SIG-M5 treated with dmso at 0.1 percent for 504 hours (cell line): ENCODE measurements around the gene CDS2.
A peak's percentile ranks its signal among the peaks of the same experiment; 100 is the strongest.

Source experiments
- DNase-seq: peaks from one replicate; lab custom pipeline; 2025; ENCODE audit not compliant: unreplicated experiment; lab: John Stamatoyannopoulos, UW

Gene CDS2

DNA sequence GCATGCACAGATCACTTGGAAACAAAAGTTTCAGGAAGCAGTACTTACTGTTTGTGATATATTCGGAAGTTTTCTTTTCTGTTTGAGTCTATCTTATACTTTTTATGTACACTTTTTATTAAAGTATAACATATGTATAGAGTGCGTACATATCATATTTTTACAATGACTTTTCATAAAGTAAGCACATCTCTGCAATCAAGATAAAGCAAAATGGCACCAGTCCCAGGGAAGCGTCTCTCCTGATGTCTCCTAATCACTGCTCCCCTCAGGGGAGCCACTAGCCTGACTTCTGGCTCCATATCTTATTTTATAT is 26.3 kb downstream of the CDS2 start:
- DNase-seq: no peak

DNA sequence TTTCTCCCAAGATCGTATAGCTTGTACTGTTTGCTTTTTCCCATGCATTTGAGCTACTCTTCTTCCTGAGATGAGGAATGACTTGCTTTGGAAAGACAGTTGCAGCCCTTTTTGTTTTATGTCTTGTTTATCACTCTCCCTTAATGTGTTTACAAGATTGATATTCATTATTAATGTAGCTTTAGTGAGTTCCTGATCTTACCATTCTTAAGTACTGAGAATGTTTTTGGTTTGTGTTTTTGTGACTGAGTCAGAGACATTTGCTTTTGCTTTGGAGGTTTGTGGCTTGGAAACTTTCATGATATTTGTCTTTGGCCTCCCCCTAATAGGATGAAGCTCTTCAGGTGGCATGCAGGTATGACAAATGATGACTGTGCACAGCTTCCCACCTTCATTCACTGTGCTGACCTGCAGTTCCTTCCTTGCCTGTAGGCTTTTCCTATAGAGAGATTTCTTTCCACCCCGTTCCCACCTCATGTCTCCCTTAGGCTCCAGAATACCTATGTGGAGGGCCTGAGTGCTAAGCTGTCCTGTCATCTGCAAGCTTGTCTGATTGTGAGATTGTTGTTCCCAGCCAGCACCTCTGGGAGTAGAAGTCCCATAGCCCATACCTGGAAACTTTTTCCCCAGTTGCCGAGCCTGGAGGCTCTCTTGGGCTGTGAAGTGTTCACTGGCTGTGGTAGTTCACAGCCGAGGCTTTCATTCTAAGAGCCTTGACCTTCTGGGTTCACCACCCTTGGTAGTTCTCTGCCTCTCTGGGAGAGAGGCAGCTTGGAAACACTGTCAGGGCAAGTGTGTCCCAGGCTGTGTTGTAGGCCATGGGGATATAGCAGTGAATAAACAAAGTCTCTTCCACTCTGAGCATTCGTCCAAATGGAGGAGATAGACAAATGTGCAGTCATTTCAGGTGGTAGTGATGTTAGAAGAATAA is 27.1 kb downstream of the CDS2 start:
- no peak for DNase-seq

DNA sequence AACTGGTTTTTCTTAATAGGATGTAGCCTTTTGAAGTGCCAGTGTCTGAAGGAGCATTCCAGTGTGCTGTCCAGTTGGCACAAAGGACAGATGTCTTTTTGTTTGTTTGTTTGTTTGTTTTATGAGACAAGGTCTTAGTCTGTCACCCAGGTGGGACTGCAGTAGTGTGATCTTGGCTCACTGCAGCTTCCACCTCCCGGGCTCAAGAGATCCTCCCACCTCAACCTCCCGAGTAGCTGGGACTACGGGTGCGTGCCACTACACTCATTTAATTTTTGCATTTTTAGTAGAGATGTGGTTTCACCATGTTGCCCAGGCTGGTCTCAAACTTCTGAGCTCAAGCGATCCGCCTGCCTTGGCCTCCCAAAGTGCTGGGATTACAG is 27.7 kb downstream of the CDS2 start:
- no peak for DNase-seq

DNA sequence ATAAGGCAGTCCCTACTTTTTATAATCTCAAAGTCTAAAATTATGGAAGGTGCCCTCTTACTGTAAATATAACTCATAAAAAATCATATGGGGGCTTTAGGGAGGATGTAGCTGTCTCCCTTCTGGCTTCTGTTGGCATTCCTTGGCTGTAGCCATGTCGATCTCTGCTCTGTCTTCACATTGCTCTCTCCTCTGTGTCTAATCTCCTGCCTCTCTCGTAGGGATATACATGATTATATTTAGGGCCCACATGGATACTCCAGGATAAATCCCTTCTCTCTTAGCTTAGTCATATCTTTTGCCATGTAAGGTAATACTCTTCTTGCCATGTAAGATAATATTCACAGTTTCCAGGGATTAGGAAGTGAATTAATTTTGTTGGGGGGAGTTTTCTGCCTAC is 28.6 kb downstream of the CDS2 start:
- no peak for DNase-seq

DNA sequence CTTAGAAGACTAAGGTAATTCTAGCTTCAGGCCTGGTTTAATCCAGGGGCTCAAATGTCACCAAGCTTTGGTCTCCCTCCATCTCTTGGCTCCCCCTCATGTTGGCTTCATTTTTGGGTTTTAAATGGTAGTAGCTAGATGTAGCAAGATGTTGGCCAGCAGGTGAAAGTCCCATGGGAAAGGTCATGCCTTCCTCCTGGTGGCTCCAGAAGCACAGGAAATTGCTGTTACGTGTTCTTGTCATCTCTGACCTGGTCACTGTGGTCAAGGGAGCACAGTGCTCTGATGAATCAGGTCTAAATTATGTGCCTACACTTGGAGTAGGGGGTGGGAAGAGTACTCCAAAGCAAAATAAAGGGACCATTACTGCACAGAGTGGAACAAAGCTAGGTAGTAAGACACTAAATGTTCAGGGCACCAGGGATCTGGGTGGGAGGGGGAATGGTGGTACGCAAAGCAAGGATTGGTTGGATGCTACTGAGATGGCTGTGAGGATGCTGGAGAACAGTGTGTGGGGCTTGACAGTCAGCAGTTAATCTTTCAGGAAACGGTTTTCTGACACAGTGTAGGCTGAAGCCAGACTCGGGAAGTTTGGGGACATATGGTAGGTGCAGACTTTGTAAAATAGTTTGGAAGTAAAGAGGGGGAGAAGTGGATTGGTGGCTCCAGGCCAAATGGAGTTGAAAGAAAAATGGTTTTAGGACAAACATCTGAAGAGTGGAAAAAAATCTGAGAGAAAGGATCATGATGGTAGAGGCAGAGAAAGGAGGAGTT is 30.1 kb downstream of the CDS2 start:
- no peak for DNase-seq

DNA sequence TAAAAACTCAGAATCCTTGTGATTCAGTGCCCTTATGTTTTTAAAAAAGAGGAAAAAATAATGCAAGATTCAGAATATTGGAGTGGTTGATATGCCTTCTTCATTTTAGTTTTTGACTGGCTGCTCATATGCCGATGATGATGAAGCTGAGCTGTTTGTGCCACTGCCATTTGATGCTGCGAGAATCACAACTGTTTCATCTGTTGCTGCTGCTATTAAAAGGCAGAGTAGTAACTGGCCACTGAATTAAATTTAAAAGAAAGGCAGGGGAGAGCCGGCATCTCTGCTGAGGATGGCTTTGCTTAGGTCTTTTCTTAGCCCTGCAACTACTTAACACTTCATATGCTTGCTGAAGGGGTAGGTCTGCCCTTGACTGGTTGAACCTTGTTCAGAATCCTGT is 33.1 kb downstream of the CDS2 start:
- DNase-seq: no peak

DNA sequence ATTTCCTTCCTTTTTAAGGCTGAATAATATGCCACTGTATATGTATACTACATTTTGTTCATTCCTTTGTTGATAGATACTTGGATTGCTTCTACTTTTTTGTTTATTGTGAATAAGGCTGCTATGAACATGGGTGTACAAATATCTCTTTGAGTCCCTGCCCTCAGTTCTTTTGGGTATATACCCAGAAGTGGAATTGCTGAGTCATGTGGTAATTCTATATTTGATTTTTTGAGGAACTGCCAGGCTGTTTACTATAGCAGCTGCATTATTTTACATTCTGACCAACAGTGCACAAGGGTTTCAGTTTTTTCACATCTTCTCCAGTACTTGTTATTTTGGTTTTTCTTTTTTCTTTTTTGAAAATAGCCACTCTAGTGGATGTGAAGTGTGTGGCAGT is 34.1 kb downstream of the CDS2 start:
- peak; percentile 46 for DNase-seq

DNA sequence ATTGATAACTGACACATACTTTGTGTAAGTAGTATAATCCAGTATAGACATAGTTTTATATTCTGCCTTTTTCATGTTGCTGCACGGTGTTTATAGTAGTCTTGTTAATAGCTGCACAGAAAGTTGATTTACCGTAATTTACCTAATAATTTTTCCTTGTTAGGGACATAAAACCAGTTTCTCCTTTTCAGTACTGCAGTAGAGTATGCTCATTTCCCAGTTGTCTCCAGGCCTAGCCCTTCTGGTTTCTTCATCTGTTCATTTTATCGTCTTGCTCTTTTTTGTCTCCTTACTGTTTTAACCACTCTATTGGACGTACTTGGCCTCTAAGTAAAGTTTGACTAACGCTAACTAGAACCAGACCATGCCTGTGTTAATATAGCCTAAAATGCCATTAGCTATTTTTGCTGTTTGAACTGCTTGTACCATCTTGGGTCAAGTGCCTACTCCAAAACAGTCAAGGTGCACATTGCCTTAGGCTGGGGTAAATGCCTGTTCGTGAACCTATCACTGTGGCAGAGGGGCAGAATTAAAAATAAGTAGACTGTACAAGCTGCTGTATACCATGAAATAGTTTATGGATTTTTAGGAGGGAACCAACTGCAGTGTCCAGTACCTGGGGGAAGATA is 34.8 kb downstream of the CDS2 start:
- no peak for DNase-seq

DNA sequence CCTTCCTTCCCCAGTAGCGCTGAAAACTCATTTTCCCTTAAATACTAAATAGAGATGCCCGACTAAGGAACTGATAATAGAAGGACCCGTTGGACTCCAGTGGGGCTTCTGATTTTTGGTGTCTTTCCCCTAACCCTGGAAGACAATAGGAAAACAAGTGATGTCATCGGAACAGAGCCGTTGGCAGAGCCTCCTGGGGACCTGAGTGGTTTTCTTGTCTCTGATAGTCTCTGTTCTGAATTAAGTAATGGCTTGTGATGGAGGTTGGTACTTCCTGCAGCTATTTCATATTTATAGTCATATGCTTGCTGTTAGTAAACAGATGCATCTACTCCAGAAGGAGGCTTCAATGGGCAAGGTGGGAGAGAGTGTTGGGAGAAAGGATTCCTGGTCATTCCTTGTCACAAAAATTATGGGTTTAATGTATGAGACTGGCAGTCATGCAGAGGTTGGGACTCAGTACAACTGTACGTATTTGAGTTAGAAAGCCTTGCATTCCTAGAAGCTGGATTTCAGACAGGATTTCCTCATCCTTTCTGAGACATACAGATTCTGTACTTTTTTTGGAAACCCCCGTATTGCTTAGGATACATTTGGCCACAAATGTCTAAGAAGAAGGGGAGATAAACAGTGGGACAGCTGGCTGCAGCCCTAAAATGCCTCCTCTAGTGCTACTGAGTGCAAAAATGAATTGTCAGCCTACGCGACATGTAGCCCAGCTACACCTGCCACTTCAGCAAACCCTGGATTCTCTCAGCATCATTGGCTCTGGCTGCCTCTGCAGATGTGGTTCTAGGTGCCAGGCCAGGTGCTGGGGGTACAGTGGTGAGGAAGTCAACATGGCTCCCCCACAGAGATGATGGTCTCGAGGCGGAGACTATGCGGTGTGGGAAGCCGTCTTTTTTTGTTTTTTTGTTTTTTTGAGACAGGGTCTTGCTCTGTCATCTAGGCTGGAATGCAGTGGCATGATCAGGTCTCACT is 38.1 kb downstream of the CDS2 start:
- no peak for DNase-seq

DNA sequence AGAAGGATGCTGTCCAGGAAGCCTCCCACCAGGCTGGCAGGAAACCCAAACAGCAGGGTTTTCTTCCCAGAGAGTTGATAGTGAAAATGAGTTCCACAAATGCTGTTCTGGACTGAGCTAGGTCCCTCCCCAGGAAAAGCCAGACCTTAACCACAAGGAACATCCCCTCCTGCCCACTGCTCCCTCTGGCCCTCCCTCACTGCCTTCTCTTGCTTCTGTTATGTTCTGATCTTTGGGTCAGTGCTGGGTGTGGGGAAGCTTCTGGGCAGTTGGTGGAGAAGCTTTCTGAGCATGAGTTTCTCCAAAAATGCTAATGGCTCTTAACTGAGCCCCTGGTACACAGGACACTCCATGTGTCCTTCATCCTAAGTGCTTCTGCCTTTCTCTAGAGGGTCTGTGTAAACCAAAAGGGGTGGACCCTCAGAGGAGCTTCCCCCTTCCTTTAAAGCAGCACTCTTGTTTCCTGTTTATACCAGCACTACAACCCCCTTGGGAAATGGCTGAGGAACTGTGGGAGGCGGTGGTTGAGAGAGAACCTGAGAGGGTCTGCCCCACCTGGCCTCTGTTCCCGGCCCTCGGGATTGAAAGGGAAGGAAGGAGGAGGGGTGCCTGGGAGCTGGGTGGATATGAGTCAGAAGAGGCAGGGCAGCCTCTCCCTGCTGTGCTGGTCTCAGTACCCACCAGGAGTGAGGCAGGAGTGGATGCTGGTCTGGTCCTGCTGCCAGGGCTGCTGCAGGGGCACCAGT is 42.0 kb downstream of the CDS2 start:
- DNase-seq: peak; percentile 29

DNA sequence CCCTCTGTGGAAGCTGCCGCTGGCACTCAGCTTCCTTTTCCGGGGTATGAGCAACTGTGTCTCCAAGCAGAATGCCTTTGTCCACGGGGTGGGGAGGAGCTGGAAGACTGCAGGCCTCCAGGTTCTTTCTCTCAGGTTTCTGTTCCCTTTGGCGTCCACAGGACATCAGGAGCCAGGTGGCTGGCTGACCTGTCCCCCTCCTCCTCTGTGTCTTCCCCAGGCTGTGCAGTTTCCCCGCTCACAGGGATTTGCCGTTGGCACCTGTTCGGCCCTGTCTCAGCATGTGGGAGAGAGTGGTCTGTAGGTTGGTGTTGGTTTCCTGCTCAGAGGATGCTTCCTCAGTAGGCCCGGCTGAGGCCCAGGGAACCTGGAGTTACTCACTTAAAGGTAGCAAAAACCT is 43.5 kb downstream of the CDS2 start:
- DNase-seq: no peak

DNA sequence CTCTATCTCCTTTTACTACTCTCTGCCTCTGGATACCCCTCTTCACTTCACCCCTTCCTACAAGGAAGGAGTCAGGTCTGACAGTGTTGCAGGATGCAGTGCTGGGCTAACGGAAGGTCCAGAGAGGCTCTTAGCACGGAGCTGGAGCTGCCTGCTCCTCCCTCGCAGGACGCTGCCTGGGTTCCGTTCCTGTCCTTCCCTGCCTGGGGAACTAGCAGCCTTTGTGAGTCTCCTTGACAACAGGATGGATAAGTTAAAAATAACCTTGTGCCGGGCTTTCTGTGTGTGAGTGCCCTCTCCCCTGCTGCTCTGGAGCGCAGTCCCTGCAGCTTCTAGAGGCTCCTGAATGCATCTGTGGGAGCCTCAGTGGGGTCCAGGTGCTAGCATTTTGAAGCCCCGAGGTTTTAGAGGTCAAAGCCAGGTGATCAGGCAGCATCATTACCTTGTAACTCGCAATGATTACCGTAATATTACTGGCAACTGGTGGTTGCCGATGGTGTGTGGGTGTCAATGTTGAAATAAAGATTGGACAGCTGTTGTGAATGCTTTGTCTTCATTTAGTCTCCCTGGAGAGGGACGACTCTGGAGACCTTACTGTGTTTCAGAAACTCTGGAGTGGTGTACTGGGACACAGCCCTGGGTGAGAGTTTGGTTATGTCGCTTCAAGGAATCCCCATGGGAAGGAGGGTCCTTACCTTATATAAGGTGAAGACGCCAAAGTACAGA is 44.4 kb downstream of the CDS2 start:
- DNase-seq: no peak

DNA sequence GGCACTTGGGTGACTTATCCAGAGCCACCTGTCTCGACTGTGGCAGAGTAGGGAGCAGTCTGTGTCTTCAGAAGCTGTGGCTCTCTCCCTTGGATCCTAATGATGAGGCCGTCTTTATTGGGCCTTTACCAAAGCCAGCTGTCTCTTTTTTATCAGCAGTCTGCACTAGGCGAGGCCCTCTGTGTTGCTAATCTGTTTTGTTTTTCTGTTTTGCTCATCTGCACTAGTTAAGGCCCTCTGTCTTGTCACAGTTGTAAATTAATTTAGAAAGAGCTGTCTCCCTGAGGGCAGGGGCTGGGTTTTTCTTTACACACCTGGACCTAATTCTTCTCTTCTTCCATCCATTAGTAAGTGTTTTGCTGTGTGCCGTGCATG is 45.0 kb downstream of the CDS2 start:
- no peak for DNase-seq

DNA sequence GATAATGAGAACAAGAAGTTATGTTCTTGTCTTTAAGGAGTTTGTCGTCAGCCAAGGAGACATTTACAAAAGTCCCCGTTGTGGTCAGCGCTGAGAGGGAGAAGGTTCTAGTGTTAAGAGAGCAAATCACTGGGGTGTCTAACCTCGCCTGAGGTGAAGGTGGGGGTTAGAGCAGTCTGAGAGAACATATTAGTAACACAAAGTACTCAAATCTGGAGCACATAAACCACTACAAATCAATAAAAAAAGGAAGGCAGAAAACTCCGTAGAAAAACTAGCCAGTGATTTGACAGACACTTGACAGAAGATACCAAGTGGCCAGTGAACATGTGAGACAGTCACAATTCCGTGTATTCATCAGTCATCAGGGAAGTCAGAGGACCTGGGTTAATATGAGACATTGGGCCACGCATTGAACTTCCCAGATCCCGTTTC is 45.4 kb downstream of the CDS2 start:
- DNase-seq: no peak

DNA sequence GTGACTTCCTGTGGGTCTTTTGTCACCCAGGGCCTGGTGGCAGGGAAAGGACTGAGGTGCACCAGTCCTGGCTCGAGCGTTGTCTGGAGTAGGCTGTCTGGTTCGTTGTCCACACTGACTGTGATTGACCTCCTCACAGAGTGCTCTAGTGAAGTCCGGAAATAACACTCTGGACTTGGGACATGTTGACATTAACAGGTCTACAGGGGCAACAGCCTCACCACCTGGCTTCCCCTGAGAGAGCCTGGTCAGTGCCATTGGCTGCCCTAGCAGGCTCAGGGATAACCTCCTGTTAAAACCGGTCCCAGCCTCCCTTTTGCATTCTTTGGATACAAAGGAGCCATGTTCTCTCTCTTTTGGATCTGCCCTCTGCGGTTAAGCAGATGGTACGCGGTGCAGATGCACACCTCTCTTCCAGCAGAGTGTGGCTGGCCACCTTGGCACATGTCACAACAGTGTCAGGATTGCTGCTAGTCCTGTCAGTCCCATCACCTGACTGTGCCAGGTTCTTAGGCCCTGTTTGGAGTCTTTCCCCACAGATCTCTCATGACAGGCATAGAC is 46.2 kb downstream of the CDS2 start:
- DNase-seq: no peak

DNA sequence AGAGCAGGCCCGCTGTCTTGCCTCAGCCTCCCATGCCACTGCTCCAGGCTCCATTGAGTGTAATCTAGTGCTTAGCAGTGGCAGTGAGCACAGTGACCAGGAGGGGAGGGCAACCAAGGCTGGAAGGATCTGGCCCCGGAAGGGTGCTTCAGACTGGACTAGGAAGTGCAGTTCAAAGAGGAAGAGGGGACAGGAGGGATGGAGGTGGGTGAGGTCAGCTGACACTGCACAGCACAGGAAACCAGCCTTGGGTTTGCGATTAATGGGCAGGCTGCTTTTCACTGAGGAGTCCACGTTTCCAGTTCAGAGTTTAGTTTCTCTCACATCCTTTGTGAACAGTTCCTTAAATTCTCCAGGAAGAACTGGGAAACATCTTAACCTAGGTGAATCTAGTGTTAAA is 46.9 kb downstream of the CDS2 start:
- no peak for DNase-seq

DNA sequence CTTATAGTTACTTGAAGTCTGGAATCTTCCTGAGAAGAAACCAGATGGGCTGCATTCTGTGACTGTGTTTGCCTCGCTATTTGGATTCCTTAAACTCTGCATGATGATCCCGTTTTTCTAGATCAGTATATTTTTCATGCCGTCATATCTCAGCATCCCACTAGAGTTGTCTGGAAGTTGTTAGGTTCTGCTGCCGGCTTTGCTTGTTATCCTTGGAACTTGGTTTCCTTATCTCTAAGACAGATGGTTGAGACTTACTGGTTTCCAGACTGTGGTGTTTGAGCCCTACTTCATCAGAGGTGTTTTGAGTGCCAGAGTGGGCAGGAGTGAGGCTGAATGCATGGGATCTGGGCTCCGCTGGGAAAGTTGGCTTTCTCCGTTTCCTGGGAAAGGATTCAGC is 50.3 kb downstream of the CDS2 start:
- no peak for DNase-seq

DNA sequence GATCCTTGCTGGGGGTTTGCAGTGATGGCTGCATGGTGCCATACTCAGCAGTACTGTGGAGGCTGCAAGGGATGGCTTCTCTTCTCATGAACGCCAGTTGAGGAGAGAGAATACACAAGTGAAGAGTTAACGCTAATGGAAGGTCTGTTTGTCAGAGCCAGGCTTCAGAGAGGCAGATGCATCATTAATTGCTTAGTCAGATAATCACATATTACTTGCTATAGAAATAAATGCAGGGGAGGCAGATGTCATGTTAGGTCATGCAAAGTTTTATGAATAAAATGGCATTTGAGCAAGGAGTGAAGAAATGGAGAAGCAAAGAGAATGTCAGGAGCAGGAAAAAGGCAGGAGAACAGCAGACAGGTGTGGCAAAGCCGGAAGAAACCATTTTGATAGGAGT is 51.2 kb downstream of the CDS2 start:
- DNase-seq: no peak

DNA sequence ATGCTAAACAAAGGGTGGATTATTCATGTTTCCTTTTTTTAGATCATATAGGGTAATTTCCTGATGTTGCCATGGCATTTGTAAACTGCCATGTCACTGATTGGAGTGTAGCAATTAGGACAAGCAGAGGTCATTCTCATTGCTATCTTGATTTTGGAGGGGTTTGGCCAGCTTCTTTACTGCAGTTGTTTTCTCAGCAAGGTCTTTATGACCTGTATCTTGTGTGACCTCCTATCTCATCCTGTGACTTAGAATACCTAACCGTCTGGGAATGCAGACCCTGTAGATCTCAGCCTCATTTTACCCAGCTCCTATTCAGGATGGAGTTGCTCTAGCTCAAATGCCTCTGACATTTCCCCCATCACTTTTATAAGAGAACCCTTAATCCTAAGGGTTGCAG is 53.6 kb downstream of the CDS2 start:
- DNase-seq: no peak
